ENCODE results near the gene FSD1L.

The FSD1L gene

DNA sequence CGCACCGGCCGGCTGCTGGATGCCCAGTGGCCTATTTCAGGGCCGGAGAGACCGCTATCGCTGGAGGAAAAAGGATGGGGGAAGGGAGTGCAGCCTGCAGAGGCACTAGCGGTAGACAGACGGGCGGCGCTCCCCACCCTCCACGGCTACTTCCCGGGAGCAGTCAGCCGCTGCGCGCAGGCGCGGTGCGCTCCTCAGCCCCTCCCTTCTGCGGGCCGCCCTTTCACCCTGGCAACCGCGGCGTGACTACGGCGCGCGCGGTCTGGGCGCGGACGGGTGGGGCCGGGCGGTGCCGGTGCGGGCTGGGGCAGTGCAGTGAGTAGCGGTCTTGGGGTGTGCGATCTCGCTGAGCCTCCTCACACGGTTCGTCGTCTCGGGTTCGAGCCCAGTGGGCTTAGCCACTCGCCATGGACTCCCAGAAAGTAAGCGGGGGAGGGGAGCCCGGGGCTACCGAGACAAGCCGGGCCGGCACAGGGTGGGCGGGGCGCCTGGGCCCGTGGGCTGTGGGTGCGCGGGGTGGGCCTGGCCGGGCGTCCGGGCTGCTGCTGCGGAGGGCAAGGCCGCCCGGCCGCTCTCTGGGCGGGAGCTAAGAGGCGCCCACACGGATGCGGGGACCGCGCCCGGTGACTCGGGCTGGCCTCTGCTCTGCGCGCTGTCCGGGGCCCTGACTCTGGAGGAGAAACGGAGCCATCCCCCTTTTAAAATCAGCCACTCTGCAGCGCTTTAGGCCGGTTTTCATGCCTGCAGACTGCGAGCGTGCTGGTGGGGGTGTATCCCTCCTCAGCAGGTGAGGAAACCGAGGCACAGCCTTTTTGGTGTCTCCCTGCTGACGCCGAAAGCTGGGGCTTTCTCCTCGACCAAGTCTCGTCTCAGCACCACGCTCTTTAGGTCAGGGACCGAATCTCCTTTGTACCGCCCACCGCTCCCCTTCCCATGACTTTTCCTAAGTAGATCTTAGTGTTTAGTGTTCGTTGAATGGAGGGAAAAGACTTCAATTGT is at the start of gene FSD1L:
FSD1L (plus strand) TSS at position 221 of the 999 bp plus-strand sequence; CDS start at position 408, 187 bp downstream.
- peak; percentile 64 for DNase-seq

DNA sequence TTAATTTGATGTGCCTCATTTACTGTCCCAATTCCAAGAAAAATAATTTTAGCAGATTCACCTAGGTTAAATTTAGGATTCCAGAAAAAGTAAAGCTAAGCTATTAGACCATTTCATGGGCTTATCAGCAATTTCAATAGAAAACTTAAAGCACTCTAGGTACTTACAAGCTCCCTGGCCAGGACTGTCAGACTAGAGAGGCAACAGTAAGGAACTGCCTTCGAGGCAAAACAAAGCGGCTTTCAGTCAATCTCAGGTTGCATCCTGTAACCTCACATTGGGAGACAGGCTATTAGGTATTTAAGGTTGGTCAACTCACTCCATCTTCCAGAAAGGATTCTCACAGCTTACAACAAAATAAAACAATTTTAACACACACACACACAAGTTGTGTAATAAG is 48.7 kb upstream of the FSD1L start:
- no peak for DNase-seq

DNA sequence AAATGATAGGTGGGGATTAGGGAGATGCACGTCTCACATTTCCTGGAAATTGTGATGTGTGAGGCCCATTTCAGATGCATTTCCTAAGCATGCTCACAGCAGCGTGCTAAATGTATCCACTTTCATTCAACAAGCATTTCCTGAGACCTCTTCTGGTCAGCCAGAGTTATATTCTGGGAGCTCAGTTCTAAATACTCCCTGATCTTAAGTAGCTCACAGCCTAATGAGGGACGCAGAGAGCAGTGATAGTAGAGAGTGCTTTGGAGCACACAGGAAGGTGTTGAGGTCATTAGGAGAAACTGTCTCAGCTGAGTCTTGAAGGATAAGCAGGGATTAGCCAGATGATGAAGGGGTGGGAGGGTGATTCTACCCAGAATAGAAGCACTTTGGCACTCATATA is 46.2 kb upstream of the FSD1L start:
- no peak for DNase-seq

DNA sequence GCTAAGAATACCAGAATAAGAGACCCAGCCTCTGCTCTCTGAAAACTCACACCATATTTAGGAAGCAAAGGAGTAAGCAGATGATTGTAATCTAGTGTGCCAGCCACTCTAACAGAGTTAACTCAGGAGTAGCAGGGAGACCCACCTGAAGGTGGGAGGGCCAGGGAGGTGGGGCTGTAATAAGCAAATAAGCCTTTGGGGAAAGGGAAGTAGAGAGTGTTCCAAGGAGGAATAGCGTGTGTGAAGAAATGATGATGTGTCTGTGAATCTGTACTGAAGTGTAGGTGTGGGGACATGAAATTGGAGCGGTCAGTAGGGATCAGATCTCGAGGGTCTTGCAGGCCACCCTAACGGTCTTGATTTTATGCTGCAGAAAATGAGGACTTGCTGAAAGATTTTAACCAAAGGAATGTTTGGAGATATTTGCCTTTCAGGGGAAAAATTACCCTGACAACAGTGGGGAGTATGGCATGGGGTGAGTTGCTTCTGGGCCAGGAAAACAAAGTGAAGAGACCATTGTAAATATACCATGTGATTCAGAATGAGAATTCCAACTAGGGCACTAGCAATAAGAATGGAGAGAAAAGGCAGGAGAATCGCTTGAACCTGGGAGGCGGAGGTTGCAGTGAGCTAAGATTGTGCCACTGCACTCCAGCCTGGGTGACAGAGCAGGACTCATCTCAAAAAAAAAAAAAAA is 44.1 kb upstream of the FSD1L start:
- no peak for DNase-seq

DNA sequence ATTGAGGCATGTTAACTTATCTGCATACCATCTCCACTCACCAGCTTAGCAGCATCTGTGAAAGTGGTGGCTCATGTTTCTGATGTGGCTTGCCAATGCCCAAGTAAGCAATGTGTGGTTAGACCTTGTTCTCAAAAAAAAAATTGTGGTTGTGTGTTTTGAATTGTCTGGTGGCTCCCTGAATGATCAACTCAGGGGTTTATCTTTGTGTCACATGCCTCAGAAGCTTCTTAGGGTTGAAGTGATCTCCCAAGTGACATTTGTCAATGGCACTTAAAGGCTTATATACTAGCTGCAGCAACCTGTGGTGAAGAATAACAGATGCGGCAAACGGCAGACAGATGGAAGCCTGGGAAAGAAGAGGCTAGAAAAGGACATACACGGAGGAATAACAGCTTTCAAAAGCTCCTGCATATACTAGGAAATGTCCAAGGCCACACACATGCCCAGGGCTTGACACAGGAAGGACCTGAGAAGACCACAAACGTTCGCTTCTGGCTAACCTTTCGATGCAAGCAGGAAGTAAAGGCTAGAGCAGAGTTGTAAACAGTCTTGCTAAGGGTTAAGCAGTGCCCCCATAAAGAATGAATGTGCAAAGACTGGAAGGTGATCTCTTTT is 42.2 kb upstream of the FSD1L start:
- DNase-seq: peak; percentile 6

DNA sequence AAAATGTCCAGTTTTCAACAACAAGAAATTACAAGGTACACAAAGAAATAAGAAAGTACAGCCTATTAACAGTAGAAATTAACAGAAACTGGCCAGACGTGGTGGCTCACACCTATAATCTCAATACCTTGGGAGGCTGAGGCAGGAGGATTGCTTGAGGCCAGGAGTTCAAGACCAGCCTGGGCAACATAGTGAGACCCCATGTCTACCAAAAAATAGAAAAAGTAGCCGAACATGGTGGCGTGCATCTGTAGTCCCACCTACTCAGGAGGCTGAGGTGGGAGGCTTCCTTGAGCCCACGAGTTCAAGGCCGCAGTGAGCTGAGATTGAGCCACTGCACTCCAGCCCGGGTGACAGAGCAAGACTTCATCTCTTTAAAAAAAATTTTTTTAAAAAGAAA is 41.5 kb upstream of the FSD1L start:
- no peak for DNase-seq

DNA sequence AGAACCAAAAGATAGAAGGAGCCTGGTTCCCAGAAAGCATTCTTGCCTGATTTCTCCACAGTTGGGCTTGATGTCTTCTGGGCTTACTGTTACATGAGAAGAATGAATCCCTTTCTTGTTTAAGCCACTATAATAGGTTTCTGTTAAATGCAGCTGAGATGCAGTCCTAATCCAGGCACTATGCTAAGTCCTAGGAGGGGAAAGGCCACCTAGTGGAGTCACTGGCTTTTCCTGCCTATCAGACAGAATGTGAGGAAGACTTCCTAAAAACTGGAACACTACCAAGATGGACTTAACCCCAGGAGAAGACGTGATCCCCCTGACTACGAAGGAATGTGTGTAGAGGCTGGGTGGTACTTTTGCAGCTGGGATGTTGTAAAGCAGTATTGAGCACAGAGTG is 34.3 kb upstream of the FSD1L start:
- no peak for DNase-seq

DNA sequence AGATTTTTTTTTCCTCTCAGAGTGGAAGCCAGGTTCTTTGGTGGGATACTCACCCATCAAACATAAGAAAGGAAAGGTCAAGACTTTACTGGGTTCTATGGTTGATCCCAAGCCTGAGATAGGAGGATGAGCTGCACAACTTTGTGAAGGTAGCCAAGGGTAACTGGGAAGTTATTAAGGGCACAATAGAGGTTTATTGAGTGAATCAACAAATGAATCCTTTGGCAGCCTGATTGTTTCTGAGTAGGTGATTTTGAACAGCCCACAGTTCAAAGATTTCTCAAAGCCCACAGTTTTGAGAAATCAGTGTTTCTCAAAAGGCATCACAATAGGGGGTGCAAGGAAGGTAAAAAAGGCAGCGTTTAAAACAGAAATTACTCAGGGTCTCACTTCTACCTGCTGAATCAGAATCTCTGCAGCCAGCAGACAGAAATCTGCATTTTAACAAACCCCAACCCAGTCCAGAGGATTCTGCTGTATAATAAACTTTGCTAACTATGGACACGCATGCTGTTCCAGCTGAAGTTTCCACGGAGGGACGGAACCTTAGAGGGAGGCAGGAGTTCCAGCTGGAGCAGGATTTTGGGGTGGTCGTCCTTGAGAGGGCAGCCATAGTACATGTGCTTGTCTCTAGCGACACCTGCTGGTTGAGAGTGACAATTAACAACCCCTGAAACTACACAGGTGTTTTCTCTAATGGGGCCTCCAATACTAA is 32.7 kb upstream of the FSD1L start:
- peak; percentile 52 for DNase-seq

DNA sequence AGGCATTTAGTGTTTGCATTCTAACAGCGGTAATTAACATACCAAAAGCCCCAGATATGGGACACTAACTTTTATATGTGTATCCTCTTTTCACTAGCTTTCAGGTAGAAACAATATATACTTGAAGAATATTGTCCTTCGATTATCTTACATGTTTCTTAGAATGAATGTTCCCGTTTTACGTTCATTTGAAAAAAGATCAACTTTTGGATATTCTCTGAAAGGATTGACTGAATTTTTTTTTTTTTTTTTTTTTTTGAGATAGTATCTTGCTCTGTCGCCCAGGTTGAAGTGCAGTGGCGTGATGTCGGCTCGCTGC is 32.2 kb upstream of the FSD1L start:
- DNase-seq: no peak

DNA sequence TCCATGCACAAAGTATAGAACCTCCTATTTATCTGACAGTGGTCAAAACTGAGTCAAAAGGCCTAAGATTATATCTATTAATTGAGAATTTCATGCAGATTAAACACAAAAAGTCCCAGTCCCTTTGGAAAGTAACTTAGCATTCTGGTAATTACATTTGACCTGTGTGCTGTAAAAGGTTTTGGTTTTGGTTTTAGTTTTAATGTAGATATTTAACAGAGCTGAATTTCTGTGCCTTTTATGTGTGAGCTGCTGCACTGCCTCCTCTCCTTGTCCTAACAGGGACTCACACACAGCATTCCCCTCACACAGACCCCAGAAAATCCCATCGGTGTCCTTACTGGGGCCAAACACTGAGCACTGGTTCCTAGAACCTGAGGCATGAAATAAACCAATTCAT is 31.0 kb upstream of the FSD1L start:
- no peak for DNase-seq

DNA sequence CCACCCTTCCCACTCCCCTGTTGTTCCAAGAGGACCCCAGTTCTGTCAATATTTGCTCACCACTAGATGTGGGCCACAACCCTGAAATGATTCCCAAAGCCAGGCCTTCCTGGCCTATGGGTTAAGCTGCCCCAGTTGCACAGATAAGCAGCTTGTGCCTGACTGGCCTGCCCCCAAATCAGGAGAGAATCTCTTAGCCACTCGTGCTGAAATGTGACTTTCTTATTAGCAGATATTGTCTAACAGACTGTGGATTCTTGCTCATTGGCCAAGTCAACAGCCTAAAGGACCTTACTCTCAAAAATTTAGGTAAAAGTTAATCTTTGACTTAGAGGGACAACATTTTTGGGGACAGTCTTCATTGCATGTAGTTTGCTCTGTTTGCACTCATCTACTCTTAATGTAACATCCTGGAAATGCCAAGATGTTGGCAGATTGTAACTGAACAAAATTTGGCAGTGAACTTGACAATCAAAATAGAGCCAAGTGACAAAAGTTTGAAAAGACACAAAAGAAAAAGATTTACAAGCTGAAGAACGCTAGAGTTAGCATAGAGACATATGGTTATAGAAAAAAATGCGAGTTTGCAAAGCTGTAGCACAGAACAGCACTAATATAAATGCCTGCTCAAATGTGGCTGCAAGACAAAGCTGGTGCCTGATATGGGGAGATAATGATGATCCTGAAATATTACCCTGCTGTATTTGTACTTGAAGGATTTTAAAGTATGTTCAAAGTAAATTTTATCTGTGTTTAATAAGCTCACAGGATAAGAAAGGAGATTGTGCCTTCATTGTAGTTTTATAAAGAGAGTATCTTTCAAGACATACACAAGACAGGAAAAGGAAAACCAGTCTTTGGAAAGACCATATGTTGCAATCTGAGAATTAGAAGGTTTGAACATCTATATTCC is 29.0 kb upstream of the FSD1L start:
- DNase-seq: no peak

DNA sequence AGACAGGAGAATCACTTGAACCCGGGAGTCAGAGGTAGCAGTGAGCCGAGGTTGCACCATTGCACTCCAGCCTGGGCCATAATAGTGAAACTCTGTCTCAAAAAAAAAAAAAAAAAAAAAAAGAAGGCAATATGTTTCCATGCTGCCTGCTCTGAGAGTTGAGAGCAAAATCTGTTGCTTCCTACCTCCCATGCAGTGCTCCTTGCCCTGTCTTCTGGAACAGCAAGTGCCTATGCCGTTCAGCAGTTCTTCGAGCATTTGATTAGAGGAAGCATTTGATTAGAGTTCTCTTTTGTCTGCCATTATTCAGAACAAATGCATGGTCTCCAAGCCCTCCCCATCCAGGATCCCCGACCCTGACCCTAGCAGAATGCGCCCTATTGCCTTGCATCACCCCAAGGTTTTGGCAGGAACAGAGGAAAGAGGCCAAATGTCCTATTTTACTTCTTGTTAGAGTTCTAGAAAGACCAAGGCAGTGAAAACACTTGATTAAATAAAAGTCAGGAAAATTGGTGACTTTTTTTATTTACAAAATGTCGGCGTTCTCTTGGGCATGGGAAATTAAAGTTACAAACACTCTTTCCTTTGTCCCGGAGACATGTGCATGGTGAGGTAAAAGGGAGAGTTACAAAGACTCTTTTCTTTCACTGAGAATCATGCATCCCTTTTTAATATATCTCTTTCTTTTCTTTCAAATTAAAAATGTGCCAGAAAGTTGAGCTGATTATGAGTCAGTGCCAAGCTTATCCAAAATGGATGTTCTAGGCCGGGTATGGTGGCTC is 27.8 kb upstream of the FSD1L start:
- no peak for DNase-seq

DNA sequence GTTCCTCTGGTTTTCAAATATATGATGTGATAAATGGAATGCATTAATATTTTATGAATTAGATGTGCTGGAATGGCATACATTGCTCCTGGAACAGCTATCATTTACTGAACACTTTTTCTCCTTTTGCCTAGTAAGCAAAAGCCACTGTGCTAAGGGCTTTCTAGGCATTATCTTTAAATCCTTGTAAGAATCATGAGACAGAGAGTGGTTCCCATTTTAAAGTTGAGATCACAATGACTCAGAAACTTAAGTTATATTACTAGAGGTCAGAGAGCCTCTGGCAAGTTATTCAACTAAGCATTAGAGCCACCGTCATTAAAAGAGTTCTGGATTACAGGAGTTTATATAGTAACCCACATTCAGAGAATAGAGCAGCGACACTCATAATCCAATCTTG is 26.7 kb upstream of the FSD1L start:
- no peak for DNase-seq

DNA sequence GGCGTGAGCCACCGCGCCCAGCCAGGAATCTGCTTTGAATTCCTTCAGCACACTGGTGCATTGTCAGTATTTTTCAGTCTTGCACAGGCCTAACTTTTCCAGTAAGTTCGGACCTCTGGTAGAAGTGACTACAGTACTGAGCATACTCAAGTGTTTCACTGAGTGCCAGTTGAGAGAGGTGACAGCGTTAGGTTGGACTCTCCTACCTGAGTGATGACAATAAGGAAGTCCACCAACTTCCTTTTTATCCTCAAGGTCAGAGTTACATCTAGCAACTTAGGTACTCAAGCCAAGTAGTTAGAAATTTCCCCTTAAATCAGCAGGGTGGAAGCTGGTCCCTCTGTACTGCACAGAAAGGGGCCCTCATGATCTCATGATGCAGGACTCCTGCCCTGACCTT is 26.0 kb upstream of the FSD1L start:
- DNase-seq: no peak

DNA sequence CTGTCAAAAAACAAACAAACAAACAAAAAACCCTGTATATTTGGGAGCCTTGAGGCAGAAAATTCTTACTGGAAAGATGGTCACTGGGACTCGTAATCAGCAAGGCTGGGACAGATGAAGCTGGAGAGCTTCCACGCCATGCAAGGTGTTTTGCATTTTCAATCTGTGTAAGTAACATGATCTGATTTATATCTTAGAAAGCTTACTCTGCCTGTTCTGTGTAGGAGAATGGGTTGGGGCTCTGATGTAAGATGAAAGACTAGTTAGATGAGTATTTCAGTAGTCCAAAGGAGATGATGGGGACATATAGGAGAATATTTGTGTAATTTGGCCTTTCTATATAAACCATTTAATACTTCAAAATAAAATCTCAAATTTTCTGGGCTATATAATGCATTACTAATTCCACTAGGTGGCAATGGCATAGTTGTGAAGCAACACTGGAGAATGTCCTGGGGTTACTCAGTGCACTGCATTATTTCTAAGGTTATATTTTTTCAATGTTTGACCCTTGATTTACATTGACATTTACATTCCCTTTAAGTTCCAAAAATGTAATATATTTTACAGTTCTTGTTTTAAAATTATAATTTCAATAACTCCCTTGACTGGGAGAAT is 21.9 kb upstream of the FSD1L start:
- no peak for DNase-seq

DNA sequence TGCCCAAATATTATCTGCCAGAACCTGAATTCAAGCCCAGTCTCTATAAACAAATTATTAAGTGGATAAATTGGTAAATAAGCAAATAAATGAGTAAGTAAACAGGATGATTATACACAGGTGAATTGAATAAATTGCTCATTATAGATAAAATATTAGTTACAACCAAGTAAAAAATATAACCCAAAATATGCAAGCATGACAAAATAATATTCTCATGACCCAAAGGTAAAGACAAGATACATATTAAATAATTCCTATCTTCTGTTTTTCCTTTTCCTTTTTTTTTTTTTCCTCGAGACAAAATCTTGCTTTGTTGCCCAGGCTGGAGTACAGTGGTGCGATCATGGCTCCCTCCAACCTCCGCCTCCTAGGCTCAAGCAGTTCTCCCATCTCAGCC is 21.2 kb upstream of the FSD1L start:
- no peak for DNase-seq

DNA sequence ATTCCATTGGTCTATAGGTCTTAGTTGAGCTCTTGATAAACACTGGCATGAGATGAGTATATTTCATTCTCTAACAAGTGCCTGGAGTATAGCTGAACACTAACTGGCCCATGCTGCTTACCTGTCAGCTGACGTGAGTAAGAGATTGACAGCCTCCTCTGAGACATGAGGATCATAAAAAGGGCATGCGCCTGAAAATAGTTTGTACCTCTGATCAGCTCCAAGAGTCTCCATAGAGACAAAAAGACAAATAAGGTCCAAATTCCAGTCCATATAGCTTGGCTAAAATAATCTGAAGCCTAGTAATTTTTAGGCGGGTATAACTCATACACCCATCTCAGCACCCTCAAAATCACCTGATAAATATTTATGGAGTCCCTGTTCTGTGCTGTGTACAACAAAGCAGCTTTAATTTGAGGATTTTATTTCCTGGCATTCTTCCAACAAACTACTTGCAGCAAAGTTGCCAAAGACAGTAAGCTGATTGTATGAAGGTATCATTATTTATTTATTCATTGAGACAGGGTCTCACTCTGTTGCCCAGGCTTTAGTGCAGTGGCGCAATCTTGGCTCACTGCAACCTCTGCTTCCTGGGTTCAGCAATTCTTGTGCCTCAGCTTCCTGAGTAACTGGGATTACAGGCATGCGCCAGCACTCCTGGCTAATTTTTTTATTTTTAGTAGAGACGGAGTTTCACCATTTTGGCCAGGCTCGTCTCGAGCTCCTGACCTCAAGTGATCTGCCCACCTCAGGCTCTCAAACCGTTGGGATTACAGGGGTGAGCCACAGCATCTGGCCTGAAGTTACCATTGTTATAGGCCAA is 16.2 kb upstream of the FSD1L start:
- no peak for DNase-seq

DNA sequence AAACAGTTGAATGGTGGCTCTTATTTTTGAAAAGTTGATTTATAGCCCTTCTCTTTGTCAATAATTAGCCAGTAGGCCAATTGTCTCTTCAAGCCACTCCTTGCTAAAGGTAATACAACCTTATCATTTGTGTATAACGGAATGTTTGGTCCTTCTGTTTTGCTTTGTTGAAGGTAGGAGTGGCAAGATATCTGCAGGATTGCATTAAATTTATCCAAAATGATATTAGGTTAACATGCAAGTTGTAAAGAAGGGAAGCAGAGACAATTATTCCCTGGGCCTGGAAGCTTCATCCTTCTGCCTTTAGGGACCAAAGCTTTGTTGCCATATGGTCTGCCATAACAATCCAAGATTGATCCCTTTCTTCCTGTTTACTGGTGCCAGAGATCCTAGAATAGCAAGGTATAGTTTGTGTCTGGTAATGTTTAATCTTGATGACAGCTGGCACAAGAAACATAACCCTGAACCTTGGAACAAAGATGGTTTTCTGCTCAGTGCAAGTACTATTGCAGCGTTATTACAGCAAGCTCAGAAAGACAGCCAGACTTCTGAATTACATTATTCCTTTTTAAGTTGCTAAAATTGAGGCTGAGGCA is 15.5 kb upstream of the FSD1L start:
- no peak for DNase-seq

DNA sequence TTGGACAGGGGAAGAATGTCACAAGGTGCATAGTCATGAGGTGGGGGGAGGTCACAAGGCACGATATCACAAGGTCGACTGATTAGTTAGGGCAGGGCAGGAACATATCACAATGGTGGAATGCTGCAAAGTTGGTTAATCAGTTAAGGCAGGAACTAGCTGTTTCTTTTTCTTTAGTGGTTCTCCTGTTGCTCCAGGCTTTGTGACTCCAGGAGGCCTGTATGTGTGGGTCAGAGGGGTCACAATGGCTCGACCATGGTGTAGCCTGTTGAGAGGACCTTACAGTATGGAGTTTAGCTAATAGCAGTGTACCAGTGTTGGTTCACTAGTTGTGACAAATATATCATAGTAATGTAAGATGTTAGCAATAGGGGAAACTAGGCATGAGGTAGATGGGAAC is 12.4 kb upstream of the FSD1L start:
- no peak for DNase-seq

All from activated T-cell treated with anti-CD3 and anti-CD28 coated beads for 4 hours (primary cell).